HL-60 (cell line): Measurements from ENCODE around the gene ZG16B.

Experiments
- DNase-seq, 2 experiments: peaks; one replicate each; pipeline ENCODE4 v3.0.0-alpha.2; 2010 to 2020; ENCODE audit warnings: low read depth in 1 of 2, low spot score in 1 of 2
- H3K27ac ChIP-seq: fragments of 250-450 bp; sonication (Bioruptor Pico); replicated peaks from 2 replicates; pipeline ENCODE4 v1.5.1; 2020; ENCODE audit warnings: mild to moderate bottlenecking, moderate library complexity
- H3K27me3 ChIP-seq: fragments of 250-450 bp; sonication (Bioruptor Pico); 2 replicates; pipeline ENCODE4 v1.5.1; 2021; ENCODE audit warnings: mild to moderate bottlenecking, moderate library complexity; ENCODE audit not compliant: insufficient read depth, poor library complexity, severe bottlenecking
- H3K4me3 ChIP-seq: replicated peaks from 2 replicates; pipeline ENCODE4 v1.5.1; 2011; ENCODE audit warnings: mild to moderate bottlenecking, control low read depth, low read length; ENCODE audit not compliant: insufficient read depth
- GABPA ChIP-seq: IDR thresholded peaks from 2 replicates; pipeline ENCODE4 v1.6.1; 2012; ENCODE audit warnings: low read depth
- POLR2AphosphoS5 ChIP-seq: IDR thresholded peaks from 2 replicates; pipeline ENCODE4 v1.6.1; 2012; ENCODE audit warnings: low read depth
- SPI1 ChIP-seq: IDR thresholded peaks from 2 replicates; pipeline ENCODE4 v1.6.1; 2012; ENCODE audit warnings: low read depth, mild to moderate bottlenecking, borderline replicate concordance
- TF ChIP-seq, protein P1 (sequence below): IDR thresholded peaks from 2 replicates; pipeline ENCODE4 v1.6.1; 2012; ENCODE audit warnings: low read depth; ENCODE audit not compliant: insufficient replicate concordance
- TF ChIP-seq, protein P2 (sequence below): IDR thresholded peaks from one replicate; pipeline ENCODE4 v1.5.1; 2011; ENCODE audit warnings: low read length, control low read depth, inconsistent platforms; ENCODE audit not compliant: insufficient read depth

ZG16B gene

DNA sequence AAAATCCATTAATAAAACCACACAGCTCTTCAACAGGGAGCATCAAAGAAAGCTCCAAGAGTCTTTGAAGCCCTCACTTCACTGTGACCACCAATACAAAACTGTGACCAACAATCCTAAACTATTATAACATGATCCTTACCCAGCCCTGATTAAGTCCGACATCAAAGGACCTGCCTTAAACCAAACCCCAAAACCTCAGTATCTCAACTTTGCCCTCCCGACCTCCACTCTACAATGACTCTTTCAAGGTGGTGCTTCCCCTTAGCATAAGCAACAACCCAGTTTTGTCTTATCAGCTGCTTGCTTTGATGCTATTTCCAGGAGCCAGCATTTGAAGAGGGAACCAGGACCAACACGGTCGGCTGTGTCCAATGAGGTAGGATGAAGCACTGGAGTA, 36.3 kb downstream of the ZG16B start:
- TF ChIP-seq, protein P1, sequence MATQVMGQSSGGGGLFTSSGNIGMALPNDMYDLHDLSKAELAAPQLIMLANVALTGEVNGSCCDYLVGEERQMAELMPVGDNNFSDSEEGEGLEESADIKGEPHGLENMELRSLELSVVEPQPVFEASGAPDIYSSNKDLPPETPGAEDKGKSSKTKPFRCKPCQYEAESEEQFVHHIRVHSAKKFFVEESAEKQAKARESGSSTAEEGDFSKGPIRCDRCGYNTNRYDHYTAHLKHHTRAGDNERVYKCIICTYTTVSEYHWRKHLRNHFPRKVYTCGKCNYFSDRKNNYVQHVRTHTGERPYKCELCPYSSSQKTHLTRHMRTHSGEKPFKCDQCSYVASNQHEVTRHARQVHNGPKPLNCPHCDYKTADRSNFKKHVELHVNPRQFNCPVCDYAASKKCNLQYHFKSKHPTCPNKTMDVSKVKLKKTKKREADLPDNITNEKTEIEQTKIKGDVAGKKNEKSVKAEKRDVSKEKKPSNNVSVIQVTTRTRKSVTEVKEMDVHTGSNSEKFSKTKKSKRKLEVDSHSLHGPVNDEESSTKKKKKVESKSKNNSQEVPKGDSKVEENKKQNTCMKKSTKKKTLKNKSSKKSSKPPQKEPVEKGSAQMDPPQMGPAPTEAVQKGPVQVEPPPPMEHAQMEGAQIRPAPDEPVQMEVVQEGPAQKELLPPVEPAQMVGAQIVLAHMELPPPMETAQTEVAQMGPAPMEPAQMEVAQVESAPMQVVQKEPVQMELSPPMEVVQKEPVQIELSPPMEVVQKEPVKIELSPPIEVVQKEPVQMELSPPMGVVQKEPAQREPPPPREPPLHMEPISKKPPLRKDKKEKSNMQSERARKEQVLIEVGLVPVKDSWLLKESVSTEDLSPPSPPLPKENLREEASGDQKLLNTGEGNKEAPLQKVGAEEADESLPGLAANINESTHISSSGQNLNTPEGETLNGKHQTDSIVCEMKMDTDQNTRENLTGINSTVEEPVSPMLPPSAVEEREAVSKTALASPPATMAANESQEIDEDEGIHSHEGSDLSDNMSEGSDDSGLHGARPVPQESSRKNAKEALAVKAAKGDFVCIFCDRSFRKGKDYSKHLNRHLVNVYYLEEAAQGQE = no peak
- TF ChIP-seq GABPA = no peak
- H3K4me3 ChIP-seq = no peak overlapping the region
- H3K27me3 ChIP-seq = no peaks in the 10 kb centered on the region
- no peak for DNase-seq
- no peak overlapping the region for H3K27ac ChIP-seq

DNA sequence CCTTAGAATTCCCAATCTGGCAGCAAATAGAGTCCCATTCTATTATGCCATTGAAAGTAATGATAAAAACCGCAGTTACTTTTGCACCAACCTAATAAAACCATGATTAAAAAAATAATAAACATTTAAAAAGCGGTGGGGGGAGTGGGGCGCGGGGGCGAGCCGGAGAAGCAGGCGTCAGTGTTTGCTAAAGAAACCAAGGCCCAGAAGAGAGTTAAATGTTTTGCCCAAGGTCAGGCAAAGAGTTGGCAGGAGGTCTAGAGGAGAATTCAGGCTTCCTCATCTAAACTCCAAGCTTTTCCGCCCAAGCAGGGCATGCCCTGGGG, 37.5 kb downstream of the ZG16B start:
- Histone ChIP-seq H3K27me3 (no peaks in the 10 kb centered on the region), H3K4me3 (peak overlapping the region; percentile 58), H3K27ac (peak overlapping the region; percentile 91)
- TF ChIP-seq, protein P1 = no peak
- TF ChIP-seq GABPA (no peak), SPI1 (no peak), POLR2AphosphoS5 (no peak)
- TF ChIP-seq, protein P2, sequence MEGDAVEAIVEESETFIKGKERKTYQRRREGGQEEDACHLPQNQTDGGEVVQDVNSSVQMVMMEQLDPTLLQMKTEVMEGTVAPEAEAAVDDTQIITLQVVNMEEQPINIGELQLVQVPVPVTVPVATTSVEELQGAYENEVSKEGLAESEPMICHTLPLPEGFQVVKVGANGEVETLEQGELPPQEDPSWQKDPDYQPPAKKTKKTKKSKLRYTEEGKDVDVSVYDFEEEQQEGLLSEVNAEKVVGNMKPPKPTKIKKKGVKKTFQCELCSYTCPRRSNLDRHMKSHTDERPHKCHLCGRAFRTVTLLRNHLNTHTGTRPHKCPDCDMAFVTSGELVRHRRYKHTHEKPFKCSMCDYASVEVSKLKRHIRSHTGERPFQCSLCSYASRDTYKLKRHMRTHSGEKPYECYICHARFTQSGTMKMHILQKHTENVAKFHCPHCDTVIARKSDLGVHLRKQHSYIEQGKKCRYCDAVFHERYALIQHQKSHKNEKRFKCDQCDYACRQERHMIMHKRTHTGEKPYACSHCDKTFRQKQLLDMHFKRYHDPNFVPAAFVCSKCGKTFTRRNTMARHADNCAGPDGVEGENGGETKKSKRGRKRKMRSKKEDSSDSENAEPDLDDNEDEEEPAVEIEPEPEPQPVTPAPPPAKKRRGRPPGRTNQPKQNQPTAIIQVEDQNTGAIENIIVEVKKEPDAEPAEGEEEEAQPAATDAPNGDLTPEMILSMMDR = no peak
- DNase-seq = no peak

DNA sequence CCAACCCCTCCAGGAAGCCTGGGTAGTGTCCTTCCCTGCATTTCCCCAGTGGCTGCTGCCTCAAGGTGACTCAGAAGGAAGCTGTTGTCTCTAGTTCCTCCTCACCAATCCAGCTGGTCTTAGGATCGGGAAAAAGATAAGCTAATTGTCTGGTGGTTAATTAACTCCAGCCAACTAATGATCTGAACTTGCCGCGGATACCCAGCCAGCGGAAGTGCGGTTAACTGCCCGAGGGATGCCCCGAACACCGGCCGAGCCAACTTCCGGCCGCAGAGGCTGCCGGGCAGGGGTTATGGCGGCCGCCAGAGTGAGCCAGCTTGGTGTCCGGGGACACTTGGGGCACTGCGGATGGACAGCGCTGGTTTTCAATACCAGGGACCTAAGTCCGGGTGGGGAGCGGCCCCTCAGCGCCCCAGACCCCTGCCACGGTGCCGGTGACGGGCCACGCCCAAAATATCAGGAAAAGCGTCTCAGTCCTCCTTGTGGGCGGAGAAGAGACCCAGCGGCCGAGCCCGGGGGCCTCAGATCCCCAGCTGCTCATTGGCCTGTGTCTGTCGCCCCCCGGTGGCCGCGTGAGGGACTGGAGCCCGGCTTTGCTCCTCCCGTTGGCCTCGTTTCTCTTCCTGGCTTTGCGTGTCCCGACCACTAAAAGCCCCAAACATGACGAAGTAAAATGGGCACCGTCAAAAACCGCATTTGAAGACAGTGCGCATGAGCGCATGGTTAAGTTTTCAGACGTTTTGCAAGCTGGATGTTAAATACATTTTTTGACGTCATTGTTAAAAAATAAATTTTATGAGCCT, 38.1 kb downstream of the ZG16B start:
- Histone ChIP-seq H3K27me3 (no peaks in the 10 kb centered on the region), H3K27ac (peak overlapping the region; percentile 91), H3K4me3 (peak overlapping the region; percentile 58)
- TF ChIP-seq, protein P1 = peak; percentile 80
- TF ChIP-seq GABPA = peak; percentile 93
- peak; percentile 40; the same call in 1 of the 2 replicates for TF ChIP-seq SPI1
- peak; percentile 92 for TF ChIP-seq POLR2AphosphoS5
- TF ChIP-seq, protein P2 = peak; percentile 86
- peak; percentile 91 to 97 for DNase-seq
